Measurements from ENCODE around the gene NUP153. TPM values are rescaled to one million over a fixed set of nuclear protein-coding genes. Genes with fewer than 3 reads are reported as not detected.

NUP153 gene
- total and polyA plus RNA-seq, 2 of the 8 experiments (the other 6 are each of a cell fraction or from before 2014, with no cell fraction given) = 47.0 to 84.8 TPM

GRCh38 chr6:17721671-17722070, 14.9 kb upstream of the NUP153 start (continued):
- TF ChIP-seq BACH1 (IDR thresholded peaks at IDR 0.05; ENCODE audit: low read length) = no peak
- TF ChIP-seq RBBP5 (IDR thresholded peaks at IDR 0.05; ENCODE audit: borderline replicate concordance, low read depth, low read length) = no peak
- TF ChIP-seq ZNF274 (IDR thresholded peaks at IDR 0.05; ENCODE audit: borderline replicate concordance, extremely low read depth, low read length) = no peak
- no peak for TF ChIP-seq E2F6 (IDR thresholded peaks at IDR 0.05)
